Measurements from ENCODE around the gene RAB44.

Gene RAB44

GRCh38 chr6:36733300-36733699 is 35.7 kb downstream of the RAB44 start:
- DNase-seq = no peak

DNA sequence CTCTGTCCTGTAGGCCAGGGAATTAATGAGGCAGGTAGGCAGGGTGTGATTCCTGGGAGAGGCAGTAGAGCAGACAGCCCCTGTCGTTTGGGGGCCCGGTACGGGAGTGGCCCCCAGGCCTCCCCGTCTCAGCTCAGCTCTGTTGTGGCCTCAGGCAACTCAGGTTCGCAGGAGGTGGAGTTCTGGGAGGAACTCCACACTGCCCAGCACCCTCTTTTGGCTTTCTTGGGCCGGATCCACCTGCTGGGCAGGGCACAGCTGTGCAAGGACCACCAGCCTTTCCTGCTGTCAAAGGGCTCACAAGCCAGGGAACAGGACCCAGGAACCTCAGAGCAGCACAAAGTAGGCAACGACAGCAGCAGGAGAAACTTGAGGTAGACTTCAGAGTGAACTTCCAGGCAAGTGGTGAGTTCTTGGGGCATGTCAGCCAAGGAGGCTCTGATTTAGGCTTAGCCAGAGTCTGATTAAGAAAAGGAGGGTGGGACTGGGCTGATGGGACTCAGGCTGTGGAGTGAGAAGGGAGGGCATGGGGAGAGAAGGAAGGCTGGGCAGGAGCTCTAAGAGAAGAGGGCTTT is 36.9 kb downstream of the RAB44 start:
- no peak for DNase-seq

GRCh38 chr6:36735110-36736071 is 37.8 kb downstream of the RAB44 start:
- no peak for DNase-seq

DNA sequence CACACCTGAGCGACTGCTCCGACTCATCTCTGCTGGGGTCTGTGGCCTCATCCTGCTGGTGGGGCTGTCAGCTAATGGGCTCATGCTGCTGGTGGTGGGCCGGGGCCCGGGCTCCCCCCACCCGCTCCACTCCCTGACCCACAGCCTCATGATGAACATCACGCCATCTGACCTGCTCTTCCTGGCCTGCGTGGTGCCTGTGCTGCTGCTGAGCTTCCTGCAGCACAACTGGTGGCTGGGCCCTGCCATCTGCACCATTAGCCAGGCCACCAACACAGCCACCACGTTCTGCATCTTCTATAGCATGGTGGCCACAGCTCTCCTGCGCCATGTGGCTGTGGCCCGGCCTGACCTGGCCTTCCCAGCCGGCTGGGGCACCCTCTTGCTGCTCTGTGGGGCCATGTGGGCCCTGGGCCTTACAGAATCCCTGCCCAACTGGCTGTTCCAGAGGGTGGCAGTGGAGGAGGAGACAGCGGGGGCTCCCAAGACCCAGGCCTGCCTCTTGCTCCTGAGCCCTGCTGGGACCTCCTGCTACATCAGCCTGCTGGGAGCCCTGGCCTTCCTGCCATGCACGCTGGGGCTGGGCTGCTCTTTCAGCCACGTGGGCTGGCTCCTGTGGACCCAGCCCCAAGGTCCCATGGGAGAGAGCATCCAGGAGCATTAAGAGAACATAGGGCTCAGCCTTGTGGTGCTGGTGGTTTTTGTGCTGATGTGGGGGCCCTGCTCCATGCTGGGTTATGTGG is 39.6 kb downstream of the RAB44 start:
- no peak for DNase-seq

- no peak for DNase-seq
Observed at GRCh38 chr6:36738108-36738507, 40.5 kb downstream of the RAB44 start.

- DNase-seq = no peak
Observed at GRCh38 chr6:36739947-36740817, 42.6 kb downstream of the RAB44 start.

GRCh38 chr6:36740818-36741179 is 43.2 kb downstream of the RAB44 start:
- DNase-seq = no peak

GRCh38 chr6:36742146-36742545 is 44.5 kb downstream of the RAB44 start:
- no peak for DNase-seq

DNA sequence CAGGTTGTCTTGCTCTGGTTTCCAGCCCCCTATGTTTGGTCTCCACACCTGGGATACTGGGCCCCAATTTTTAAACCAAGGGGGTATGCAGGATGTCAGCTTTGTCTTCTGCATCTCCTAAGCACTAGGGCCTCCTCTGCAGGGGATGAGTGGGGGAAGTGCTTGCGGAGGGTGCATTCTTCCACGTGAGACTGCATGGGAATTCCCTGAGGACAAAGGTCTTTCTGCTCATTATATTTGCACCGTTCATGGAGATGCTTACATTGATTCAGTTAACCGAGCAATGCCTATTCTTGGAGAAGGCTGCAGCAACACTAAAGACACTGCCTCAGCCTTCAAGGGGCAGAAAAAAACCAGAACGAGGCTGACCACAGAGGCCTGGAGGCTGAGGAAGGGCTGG is 45.4 kb downstream of the RAB44 start:
- no peak for DNase-seq

DNA sequence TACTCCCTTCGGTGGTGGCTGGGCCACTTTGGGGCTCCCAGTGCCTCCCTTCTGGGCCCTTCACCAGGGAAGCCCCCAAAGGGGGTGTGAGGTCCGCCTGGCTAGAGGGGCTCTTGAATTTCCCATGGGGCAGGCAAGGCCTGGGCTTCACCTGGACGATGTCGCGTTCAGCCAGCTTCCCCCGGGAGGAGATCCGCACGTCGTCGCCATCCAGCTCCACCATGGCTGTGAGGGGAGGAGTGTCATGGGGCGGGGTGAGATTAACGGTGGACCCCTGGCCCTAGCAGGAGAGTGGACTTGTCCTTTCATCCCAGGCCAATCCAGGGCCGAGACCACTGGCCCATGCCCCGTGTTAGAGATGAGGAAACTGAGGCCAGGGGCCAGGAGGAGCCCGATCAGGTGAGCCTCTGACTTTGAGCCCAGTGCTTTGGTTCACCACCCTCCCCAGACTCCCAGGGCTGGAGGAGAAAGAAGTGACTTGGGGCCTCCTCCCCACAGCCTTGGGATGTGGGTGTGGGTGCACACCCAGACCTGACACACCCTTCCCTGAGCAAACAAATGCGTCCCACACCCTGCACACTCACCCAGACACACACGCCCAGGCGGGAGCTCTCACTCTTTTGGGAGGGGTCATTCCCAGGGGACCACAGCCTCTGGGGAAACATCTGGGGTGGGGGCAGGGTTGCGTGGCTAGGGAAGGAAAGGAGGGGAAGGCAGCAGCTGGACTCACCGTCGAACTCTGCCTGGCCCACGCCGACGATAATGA is 46.1 kb downstream of the RAB44 start:
- DNase-seq = no peak

- no peak for DNase-seq
Observed at GRCh38 chr6:36744304-36744673, 46.7 kb downstream of the RAB44 start.

DNA sequence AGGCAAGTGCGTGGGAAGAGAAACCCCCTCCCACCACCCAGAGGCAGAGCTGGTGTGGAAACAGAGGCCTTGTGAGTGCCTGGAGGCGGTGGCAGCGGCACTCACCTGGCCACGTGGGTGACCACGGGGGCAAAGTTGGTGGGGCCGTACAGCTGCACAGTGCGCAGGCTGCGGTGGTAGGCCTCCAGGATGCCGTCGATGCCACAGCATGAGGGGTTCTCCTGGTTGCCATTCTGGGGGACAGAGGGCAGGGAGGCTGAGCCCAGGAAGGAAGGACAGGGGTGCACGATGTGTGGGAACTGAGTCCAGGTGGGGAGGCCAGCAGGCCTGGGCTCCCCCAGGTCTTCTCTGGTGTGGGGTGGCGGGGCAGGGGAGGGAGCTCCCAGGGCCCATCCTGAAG is 47.7 kb downstream of the RAB44 start:
- DNase-seq = no peak

- no peak for DNase-seq
Observed at GRCh38 chr6:36745836-36746235, 48.2 kb downstream of the RAB44 start.

GRCh38 chr6:36746251-36746650 is 48.6 kb downstream of the RAB44 start:
- DNase-seq = no peak

- DNase-seq = no peak
Observed at GRCh38 chr6:36749829-36750489, 52.3 kb downstream of the RAB44 start.

DNA sequence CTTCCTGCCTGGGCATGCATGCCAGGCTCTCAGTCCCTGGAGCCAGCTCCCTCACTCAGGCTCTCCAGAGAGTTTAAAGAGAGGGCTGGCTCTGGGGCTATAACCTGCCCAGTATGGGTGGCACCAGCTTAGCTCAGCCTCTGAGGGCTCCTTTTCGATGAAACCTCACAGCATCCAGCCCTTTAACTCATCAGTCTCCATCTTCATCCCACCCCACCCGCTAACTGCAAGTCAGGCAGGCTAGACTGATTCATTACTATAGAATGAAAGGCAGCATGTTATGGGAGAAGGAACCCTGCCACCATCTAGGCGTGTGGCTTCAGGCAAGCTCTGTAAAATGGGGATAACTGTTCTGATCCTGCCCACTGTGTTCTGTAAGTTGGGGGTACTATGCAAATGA is 53.5 kb downstream of the RAB44 start:
- no peak for DNase-seq

- DNase-seq = no peak
Observed at GRCh38 chr6:36751833-36752186, 54.2 kb downstream of the RAB44 start.

DNA sequence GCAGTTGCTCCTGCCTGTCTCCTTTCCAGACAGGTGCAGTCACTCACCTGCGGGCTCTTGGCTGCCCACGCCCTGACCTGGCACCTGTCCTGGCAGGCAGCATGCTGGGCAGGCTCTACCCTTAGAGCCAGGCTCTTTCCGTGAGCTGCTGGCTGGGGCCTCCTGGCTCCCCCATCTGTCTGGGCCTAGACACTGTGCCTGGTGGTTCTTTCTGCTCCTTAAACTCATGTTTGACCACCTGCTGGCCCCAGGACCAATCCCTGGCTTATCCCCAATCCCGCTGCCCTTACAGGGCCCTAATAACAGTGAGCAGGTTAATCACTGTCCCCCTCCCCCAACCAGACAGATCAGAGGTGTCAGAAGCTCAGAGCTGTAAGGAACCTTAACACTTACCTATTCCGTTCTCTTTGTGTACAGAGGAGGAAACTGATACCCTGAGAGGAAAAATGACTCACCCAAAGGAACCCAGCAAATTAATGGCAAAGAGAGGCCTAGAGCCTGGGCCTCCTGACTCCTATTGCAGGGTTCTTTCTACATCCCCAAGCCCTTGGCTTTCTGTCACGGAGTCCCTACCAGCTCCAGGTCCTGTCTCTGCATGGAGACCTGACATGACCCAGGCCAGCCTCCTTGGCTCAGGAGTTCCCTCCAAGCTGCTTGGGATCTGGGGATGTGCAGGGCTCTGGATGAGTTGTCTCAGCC is 54.7 kb downstream of the RAB44 start:
- DNase-seq = no peak

DNA sequence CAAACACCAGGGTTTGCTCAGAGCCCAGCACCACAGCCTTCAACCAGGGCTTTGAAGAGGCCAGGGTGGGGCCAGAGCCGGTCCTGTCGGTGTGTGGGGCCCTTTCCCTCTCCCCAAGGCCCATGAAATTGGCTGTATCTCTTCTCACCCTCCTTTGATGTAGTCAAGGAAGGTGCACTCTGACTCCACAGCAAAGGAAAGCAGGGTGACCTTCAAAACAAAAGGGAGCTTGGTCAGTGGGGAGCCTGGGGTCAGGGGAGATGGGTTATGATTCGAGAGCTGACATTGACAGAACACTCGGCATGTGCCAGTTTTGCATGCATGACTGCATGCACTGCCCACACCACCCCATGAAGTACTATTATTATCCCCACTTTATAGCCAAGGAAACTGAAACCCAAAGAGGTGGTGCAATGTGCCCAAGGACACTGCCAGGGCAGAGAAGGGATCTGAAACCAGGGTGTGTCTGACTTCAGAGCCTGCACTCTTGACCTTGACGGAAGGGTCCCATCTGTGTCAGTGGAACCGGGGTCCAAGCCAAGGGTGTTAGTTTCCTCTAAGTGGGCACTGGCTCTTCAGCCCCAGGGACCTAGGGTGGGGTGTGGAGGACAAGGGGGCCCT is 55.4 kb downstream of the RAB44 start:
- no peak for DNase-seq

DNA sequence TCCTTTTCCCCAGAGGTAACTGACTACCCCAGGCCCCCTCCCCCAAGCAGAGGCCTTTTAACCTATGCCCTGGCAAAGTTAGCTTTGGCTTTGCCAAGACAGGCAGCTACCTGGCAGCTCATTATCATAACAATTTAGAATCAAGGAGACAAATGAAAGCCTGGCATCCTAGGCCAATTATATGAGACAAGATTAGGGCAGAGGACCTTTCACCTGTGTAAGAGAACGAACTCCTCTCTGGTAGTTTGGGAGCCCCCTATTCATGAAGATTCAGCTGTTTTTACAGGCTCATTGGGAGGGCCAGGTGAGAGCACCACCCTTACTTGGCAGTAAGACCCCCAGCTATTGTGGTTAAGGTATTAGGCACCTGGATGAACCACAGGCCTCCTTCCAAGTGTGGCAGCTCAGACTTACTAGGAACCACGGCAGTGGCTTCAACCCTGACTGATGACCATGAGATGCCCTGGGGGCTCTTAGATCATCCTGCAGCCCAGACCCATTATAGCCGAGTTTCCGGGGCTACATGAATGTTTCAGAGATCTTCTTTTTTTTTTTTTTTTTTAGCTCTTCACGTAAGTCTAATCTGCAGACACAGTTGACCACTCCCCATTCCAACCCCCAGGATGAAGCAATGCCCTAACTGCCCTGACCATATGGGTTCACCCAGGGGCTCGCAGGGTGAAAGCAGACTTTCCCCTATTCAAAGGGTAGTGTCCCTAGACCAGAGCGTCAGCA is 56.2 kb downstream of the RAB44 start:
- no peak for DNase-seq

Data from amniotic stem cell (primary cell).